Measurements from ENCODE around the gene ACTL10.

DNA sequence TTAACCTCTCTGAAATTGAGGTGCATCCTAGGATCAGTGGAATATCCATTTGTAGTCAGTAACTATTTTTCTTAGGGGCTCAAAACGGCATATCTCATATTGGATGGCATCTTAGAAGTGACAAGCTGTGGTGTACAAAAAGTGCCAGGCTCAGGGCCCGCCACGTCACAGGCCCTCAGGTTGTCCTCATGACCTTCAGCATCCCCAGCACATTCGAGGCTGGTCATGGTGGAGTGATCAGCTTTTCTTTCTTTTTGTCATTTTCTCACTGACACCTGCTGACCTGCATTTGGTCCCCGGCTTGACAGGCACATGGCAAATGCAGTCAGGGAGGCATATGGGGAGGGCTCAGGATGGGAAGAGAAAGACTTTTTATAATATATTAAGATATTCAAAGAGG is 26.5 kb downstream of the ACTL10 start:
- no peak for TF ChIP-seq POLR2AphosphoS5 (IDR thresholded peaks at IDR 0.05; ENCODE audit: low read depth)
- TF ChIP-seq, protein P1, sequence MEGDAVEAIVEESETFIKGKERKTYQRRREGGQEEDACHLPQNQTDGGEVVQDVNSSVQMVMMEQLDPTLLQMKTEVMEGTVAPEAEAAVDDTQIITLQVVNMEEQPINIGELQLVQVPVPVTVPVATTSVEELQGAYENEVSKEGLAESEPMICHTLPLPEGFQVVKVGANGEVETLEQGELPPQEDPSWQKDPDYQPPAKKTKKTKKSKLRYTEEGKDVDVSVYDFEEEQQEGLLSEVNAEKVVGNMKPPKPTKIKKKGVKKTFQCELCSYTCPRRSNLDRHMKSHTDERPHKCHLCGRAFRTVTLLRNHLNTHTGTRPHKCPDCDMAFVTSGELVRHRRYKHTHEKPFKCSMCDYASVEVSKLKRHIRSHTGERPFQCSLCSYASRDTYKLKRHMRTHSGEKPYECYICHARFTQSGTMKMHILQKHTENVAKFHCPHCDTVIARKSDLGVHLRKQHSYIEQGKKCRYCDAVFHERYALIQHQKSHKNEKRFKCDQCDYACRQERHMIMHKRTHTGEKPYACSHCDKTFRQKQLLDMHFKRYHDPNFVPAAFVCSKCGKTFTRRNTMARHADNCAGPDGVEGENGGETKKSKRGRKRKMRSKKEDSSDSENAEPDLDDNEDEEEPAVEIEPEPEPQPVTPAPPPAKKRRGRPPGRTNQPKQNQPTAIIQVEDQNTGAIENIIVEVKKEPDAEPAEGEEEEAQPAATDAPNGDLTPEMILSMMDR (conservative IDR thresholded peaks at IDR 0.05; ENCODE audit: low read depth in 2 of 2): no peak
- TF ChIP-seq, protein P2, sequence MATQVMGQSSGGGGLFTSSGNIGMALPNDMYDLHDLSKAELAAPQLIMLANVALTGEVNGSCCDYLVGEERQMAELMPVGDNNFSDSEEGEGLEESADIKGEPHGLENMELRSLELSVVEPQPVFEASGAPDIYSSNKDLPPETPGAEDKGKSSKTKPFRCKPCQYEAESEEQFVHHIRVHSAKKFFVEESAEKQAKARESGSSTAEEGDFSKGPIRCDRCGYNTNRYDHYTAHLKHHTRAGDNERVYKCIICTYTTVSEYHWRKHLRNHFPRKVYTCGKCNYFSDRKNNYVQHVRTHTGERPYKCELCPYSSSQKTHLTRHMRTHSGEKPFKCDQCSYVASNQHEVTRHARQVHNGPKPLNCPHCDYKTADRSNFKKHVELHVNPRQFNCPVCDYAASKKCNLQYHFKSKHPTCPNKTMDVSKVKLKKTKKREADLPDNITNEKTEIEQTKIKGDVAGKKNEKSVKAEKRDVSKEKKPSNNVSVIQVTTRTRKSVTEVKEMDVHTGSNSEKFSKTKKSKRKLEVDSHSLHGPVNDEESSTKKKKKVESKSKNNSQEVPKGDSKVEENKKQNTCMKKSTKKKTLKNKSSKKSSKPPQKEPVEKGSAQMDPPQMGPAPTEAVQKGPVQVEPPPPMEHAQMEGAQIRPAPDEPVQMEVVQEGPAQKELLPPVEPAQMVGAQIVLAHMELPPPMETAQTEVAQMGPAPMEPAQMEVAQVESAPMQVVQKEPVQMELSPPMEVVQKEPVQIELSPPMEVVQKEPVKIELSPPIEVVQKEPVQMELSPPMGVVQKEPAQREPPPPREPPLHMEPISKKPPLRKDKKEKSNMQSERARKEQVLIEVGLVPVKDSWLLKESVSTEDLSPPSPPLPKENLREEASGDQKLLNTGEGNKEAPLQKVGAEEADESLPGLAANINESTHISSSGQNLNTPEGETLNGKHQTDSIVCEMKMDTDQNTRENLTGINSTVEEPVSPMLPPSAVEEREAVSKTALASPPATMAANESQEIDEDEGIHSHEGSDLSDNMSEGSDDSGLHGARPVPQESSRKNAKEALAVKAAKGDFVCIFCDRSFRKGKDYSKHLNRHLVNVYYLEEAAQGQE (IDR thresholded peaks at IDR 0.05; ENCODE audit: unreplicated experiment): no peak
- TF ChIP-seq EZH2 (IDR thresholded peaks at IDR 0.05; ENCODE audit: low read depth, unreplicated experiment): no peak
- TF ChIP-seq EZH2phosphoT487 (IDR thresholded peaks at IDR 0.05; ENCODE audit: unreplicated experiment): no peak
- no peak for TF ChIP-seq ZNF114 (CRISPR knock-in tag; IDR thresholded peaks at IDR 0.05)
- TF ChIP-seq JUNB (IDR thresholded peaks at IDR 0.05; ENCODE audit: unreplicated experiment): no peak
- TF ChIP-seq, protein P3, sequence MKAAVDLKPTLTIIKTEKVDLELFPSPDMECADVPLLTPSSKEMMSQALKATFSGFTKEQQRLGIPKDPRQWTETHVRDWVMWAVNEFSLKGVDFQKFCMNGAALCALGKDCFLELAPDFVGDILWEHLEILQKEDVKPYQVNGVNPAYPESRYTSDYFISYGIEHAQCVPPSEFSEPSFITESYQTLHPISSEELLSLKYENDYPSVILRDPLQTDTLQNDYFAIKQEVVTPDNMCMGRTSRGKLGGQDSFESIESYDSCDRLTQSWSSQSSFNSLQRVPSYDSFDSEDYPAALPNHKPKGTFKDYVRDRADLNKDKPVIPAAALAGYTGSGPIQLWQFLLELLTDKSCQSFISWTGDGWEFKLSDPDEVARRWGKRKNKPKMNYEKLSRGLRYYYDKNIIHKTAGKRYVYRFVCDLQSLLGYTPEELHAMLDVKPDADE (IDR thresholded peaks at IDR 0.05): no peak
- no peak for TF ChIP-seq NANOG (IDR thresholded peaks at IDR 0.05; ENCODE audit: borderline replicate concordance)
- no peak for TF ChIP-seq CREB1 (CRISPR knock-in tag; IDR thresholded peaks at IDR 0.05; ENCODE audit: low read depth)
- TF ChIP-seq ZNF331 (CRISPR knock-in tag; IDR thresholded peaks at IDR 0.05; ENCODE audit: low read depth): no peak
- TF ChIP-seq STAT1 (IDR thresholded peaks at IDR 0.05; ENCODE audit: unreplicated experiment): no peak
- TF ChIP-seq, protein P4, sequence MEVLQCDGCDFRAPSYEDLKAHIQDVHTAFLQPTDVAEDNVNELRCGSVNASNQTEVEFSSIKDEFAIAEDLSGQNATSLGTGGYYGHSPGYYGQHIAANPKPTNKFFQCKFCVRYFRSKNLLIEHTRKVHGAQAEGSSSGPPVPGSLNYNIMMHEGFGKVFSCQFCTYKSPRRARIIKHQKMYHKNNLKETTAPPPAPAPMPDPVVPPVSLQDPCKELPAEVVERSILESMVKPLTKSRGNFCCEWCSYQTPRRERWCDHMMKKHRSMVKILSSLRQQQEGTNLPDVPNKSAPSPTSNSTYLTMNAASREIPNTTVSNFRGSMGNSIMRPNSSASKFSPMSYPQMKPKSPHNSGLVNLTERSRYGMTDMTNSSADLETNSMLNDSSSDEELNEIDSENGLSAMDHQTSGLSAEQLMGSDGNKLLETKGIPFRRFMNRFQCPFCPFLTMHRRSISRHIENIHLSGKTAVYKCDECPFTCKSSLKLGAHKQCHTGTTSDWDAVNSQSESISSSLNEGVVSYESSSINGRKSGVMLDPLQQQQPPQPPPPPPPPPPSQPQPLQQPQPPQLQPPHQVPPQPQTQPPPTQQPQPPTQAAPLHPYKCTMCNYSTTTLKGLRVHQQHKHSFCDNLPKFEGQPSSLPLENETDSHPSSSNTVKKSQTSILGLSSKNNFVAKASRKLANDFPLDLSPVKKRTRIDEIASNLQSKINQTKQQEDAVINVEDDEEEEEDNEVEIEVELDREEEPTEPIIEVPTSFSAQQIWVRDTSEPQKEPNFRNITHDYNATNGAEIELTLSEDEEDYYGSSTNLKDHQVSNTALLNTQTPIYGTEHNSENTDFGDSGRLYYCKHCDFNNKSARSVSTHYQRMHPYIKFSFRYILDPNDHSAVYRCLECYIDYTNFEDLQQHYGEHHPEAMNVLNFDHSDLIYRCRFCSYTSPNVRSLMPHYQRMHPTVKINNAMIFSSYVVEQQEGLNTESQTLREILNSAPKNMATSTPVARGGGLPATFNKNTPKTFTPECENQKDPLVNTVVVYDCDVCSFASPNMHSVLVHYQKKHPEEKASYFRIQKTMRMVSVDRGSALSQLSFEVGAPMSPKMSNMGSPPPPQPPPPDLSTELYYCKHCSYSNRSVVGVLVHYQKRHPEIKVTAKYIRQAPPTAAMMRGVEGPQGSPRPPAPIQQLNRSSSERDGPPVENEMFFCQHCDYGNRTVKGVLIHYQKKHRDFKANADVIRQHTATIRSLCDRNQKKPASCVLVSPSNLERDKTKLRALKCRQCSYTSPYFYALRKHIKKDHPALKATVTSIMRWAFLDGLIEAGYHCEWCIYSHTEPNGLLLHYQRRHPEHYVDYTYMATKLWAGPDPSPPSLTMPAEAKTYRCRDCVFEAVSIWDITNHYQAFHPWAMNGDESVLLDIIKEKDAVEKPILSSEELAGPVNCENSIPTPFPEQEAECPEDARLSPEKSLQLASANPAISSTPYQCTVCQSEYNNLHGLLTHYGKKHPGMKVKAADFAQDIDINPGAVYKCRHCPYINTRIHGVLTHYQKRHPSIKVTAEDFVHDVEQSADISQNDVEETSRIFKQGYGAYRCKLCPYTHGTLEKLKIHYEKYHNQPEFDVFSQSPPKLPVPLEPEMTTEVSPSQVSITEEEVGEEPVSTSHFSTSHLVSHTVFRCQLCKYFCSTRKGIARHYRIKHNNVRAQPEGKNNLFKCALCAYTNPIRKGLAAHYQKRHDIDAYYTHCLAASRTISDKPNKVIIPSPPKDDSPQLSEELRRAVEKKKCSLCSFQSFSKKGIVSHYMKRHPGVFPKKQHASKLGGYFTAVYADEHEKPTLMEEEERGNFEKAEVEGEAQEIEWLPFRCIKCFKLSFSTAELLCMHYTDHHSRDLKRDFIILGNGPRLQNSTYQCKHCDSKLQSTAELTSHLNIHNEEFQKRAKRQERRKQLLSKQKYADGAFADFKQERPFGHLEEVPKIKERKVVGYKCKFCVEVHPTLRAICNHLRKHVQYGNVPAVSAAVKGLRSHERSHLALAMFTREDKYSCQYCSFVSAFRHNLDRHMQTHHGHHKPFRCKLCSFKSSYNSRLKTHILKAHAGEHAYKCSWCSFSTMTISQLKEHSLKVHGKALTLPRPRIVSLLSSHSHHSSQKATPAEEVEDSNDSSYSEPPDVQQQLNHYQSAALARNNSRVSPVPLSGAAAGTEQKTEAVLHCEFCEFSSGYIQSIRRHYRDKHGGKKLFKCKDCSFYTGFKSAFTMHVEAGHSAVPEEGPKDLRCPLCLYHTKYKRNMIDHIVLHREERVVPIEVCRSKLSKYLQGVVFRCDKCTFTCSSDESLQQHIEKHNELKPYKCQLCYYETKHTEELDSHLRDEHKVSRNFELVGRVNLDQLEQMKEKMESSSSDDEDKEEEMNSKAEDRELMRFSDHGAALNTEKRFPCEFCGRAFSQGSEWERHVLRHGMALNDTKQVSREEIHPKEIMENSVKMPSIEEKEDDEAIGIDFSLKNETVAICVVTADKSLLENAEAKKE (CRISPR knock-in tag; IDR thresholded peaks at IDR 0.05): no peak

Measured in GM23338 (cell line).